Islet precursor cell (in vitro differentiated cells): Measurements from ENCODE around the gene SLC25A25.
A peak's percentile ranks its signal among the peaks of the same experiment; 100 is the strongest.
"Not testable (repeated sequence)": the region's sequence is repeated elsewhere in the genome, so short reads cannot be mapped to it uniquely, and the experiment has no call there.

Source experiments
- DNase-seq: peaks from one replicate; pipeline ENCODE4 v3.0.0-alpha.2; 2018

SLC25A25 gene

DNA sequence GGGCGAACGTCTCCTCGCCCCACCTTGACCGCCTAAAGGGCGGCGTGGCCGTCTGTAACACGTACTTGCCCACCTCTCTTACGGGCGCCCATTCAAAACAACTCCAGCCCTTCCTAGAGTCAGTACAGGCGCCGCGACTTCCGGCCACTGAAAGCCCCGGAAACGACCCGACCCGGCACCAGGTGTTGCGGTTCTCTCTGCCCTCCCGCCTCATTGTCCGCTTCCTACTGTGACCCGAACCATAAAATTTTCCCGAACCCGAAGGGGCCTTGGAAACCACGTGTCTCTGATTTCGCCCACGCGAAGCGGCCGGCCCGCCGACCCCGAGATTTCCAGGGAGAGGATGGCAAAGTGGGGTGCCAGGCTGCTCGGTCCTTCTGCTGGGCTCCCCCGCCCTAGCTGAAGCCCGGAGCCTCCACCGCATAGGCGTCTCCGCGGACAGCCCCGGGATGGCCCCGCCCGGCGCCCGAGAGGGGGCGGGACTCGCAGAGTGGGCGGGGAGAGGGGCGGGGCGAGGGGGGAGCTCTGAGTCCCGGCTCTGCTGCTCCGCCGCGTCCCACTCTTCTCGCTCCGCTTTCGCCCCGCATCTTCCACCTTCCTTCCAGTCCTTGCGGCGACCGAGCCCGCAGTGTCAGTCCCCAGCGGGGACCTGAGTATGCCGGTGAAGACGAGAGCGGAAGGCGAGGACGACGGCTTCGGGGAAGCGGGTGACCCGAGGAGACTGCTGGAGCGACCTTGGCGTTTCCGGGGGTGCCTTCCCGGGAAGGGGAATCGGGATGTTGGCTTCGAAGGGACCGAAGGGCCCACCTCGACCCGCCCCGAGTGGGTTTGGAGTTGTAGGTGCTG lies 60.2 kb downstream of the SLC25A25 start:
- DNase-seq, result peak; percentile 91

GRCh38 chr9:128128836-128129590 lies 61.0 kb downstream of the SLC25A25 start:
- no peak for DNase-seq

DNA sequence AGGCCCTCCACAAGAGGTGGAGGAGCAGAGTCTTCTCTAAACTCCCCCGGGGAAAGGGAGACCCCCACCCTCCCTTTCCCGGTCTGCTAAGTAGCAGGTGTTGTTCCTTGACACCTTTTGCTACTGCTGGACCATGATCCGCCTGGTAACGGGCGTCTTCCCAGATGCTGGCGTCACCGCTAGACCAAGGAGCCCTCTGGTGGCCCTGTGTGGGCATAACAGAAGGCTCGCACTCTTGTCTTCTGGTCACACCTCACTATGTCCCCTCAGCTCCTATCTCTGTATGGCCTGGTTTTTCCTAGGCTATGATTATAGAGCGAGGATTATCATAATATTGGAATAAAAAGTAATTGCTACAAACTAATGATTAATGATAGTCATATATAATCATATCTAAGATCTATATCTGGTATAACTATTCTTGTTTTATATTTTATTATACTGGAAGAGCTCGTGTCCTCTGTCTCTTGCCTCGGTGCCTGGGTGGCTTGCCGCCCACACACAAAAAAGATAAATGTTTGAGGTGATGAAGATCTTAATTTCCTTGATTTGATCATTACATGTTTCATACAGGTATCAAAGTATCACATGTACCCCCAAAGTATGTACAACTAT lies 62.1 kb downstream of the SLC25A25 start:
- DNase-seq, result not testable (repeated sequence)

- DNase-seq, result not testable (repeated sequence)
These were observed 62.6 kb downstream of the SLC25A25 start for GRCh38 chr9:128130651-128131050.

DNA sequence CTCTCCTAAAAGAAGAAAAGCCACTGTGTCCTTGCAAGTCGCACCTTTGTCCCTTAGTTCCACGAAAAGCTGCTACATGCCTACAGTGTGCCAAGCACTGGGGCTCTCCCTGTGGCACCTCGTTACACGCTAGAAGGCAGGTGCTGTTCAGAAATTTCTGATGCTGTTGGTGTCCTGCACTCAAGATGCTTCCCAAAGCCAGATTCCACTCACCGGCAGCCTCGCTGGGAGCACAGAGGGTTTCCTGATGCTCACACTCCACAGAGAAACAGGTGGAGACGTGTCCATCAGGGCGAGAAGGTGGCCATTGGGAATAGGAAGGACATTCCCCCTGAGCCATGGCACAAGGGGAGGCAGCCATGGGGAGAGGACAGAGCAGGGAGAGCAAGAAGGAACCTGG lies 63.3 kb downstream of the SLC25A25 start:
- not testable (repeated sequence) for DNase-seq

GRCh38 chr9:128132139-128132538 lies 64.1 kb downstream of the SLC25A25 start:
- DNase-seq, result not testable (repeated sequence)

DNA sequence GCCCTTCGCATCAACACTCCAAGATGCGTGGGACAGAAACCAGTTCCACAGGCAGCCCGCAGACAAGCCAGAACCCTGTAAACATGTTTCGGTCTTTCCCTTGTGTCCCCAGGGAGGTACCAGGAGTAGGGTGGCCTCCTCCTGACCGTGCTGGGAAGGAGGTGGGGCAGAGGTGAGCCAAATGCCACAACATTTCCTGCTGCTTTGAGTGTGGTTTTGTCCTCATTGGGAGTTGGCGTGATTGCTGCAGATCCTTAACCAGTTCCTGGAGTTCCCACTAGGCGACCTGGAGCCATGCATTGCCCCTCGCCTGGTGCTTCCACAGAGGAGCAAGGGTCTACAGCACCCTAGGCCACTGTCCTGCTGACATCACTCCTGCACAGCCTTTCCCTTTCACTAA lies 67.5 kb downstream of the SLC25A25 start:
- not testable (repeated sequence) for DNase-seq

GRCh38 chr9:128136816-128137793 lies 69.1 kb downstream of the SLC25A25 start:
- DNase-seq, result no peak

- DNase-seq, result no peak
These were observed 70.0 kb downstream of the SLC25A25 start for GRCh38 chr9:128138001-128138400.

GRCh38 chr9:128139621-128140020 lies 71.6 kb downstream of the SLC25A25 start:
- no peak for DNase-seq

DNA sequence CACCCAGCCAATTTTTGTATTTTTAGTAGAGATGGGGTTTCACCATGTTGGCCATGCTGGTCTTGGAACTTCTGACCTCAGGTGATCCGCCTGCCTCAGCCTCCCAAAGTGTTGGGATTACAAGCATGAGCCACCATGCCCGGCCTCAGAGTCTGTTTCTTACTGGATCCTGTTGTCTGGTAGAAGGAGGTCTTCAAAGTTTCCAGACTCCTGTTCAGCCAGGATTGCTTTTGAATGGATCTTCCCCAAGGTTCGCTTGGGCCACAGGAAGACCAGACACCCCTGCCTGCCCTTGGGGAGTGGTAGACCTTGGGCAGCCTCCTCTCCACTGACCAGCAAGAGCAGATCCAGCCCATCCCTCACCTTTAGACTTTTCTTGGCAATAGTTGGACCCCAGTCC lies 73.6 kb downstream of the SLC25A25 start:
- DNase-seq, result peak; percentile 32

DNA sequence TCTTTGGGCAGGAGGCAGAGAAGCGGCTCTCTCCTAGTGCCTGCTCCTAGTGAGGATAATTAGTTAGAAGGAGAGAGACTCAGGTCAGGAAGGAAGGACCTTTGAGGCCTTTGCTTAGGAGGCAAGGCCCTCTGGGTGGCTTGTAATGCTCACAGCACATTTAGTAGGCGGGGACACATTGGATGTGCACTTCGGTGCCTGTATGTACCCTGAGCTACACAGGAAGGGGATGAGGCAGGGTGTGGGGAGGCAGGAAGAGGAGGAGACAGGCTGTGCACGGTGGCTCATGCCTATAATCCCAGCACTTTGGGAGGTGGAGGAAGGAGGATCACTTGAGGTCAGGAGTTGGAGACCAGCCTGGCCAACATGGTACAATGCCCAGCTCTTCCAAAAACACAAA lies 74.0 kb downstream of the SLC25A25 start:
- no peak for DNase-seq

DNA sequence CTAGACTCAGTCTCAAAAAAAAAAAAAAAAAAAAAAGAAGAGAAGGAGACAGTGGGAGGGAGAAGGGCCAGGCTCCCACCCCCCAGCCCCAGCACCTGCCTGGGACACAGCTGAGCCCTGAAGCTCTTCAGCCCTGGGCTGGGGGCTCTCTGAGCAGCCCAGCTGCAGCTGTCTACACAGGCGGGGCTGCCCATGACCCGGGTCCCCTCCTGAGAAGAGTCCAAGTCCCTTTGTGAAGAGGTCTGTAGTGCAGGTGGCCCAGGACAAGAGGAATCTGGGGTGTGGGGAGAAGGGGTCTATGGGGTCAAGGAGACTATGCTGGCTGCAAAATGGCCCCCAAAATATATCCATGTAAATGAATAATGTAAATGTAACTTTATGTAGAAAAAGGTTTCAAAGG lies 74.6 kb downstream of the SLC25A25 start:
- no peak for DNase-seq

DNA sequence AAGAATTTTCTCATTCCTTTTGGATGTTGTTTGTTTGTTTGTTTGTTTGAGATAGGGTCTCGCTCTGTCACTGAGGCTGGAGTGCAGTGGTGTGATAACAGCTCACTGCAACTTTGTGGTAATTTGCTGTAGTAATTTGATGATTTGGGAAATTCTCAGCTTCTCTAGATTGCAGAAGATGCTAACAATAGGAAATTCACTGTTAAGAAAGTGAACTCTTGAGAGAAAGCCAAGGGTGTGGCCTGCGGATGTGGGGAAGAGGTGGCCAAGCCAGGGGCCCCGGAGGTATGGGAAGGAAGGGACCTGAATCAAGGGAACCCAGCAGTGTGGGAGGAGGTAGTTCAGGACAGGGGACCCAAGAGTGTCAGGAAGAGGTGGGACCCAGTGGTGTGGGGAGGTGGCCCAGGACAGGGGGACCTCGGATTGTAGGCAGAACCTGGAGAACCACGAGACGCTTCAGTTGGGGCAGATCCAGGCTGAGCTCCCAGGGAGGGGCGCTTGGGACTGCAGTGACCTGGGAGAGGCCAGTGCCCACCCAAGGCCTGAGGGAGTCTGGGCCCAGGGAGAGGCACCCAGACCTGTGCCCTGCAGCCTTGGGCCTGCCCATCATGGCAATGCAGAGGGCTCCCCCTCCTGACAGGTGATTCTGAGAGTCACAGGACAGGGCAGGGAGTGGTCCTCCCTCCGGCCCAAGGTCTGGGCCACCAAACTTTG lies 75.7 kb downstream of the SLC25A25 start:
- peak; percentile 46 for DNase-seq

GRCh38 chr9:128144239-128145181 lies 76.5 kb downstream of the SLC25A25 start:
- peak; percentile 44 for DNase-seq

DNA sequence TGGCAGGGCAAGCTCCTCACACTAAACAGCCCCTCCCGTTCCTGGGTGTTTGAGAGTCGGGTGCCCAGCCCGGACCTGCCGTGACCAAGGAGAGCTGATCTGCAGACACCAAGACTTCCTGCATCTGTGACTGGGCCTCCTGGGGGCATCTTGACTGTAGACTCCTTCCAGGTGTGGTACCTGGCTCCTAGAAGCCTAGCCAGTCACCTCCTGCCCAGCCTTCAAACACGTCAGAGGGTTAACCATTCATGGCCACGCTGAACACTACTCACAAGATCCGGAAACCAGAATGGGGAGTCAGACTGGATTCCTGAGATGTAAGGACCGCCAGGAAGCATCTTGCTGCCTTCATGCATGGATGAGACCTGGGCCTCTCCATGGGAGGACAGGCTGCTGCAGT lies 77.5 kb downstream of the SLC25A25 start:
- peak; percentile 81 for DNase-seq

- DNase-seq, result no peak
These were observed 77.9 kb downstream of the SLC25A25 start for GRCh38 chr9:128145951-128146351.

DNA sequence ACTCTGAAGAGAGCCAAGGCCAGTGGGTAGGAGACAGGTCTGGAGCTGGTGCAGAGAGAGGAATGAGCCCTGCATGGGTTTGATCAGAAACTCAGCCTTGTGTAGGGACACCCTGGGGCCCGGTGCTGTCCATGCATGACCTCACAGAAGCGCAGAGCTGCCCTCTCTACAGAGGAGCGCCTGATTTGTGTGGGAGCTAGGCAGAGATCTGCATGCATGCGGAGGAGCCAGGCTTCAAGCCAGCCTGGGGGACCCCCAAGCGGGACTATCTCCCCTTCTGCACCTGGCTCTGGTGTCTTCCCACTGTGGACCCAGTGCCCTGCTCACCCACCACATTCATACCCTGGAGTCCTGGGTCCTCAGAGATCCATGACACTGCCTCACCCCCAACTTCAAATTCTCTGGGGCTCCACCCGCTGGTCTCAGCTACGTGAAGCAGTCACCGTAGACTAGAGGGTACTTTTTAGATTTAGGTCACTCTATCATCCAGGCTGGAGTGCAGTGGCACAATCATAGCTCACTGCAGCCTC lies 78.6 kb downstream of the SLC25A25 start:
- peak; percentile 50 for DNase-seq

- no peak for DNase-seq
These were observed 80.5 kb downstream of the SLC25A25 start for GRCh38 chr9:128148509-128149000.
